Posterior cingulate gyrus (tissue), 11 donors: Measurements from ENCODE around the gene PDZRN4.
"Not testable (repeated sequence)": the region's sequence is repeated elsewhere in the genome, so short reads cannot be mapped to it uniquely, and the experiment has no call there.

Source experiments
- DNase-seq, 10 donors: peaks; one replicate each; pipeline versions ENCODE4 v3.0.0 to v3.0.0-alpha.2; 2020 to 2021; ENCODE audit warnings: mixed read lengths in 3 of 10
- intact Hi-C: fragments of 100-400 bp; cut with DNase I; formaldehyde crosslinking; loops from one replicate; pipeline ENCODE4 v1.15.1; 2023

PDZRN4 gene

GRCh38 chr12:41188058-41188840 lies at the start of gene PDZRN4:
Gene PDZRN4, plus strand, starts transcription at chr12:41188320.
- DNase-seq = peak in 6 of 10 donors; percentile 27 to 90 (median 64)
- intact Hi-C loops = no loop called here

DNA sequence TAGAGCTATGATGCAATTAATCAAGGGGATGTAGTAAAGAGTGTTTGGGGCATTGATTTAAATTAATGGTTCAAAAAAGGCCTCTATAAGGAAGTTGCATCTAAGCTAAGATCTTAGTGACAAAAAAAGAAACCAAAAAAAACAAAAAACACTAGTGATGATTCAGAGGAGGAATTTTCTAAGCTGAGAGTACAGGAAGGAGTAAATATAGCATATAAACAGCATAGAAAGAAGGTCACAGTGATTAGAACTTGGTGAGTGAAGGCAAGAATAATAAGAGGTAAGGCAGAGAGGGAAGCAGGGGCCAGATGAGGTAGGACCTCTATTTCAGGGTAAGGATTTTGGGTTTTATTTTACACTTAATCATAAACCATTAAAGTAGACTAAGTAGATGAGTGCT lies 48.0 kb upstream of the PDZRN4 start:
- intact Hi-C loops = no loop called here
- no peak for DNase-seq

GRCh38 chr12:41141104-41141503 lies 47.0 kb upstream of the PDZRN4 start:
- DNase-seq = no peak
- intact Hi-C loops = no loop called here

- DNase-seq = peak in 1 of 10 donors; percentile 55
- intact Hi-C loops = no loop called here
Measured at GRCh38 chr12:41142376-41142775, 45.7 kb upstream of the PDZRN4 start.

DNA sequence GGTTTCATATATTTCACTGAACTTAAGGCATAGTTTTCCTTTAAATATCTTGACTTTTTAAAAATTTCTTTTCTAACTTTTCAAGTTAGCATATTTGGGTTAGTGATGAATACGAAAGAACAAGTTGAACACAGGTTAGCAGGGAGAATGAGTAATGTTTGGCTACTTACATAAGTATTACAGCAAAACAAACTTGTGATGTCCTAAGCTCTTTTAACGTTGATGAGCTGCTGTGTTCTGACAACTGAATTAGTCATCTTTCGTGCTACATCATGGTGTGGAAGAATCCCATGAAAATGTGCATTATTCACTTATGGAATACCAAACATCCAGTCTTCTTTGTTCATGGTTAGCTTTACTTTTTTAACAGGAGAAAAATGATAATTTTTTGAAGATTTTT lies 36.3 kb upstream of the PDZRN4 start:
- DNase-seq = no peak
- intact Hi-C loops = no loop called here

DNA sequence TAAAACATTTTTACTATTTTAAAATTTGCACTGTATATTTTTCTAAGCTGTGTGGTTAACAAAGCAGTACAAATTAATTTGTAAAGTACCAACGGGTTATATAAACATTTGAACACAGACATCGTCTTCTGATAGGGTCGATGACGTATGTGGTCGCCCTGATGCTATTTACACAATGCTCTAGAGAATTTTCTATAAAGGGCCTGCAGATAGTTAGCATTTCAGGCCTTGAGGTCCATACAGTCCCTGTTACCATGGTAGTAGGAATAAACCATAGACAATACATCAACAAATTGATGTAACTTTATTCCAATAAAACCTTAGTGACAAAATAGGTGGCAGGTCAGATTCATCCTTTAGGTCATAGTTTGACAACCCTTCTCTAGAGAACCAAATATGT lies 25.7 kb upstream of the PDZRN4 start:
- intact Hi-C loops = no loop called here
- no peak for DNase-seq

- intact Hi-C loops = no loop called here
- DNase-seq = no peak
Measured at GRCh38 chr12:41167701-41168100, 20.4 kb upstream of the PDZRN4 start.

GRCh38 chr12:41174602-41175001 lies 13.5 kb upstream of the PDZRN4 start:
- no peak for DNase-seq
- intact Hi-C loops = no loop called here

GRCh38 chr12:41179507-41179906 lies 8.6 kb upstream of the PDZRN4 start:
- intact Hi-C loops = not testable (repeated sequence)

DNA sequence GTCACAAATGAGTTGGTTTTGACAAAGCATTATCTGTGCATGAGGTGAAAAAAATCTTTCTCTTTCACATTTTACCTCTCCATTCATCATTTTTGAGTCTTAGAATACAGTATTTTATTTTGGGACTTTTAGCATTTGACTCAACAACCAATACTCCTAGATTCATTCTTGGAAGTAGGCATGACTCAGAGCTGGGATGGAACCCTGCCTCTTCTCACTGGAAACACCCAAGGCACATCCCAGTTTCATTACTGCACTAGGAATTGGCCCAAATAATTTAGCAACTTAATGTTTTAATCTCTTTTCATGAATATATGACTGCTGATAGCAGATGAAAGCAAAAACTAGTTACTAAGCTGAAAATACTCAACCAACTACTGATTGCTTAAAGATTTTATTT lies 3.3 kb upstream of the PDZRN4 start:
- intact Hi-C loops = no loop called here
- DNase-seq = no peak

More at GRCh38 chr12:41179507-41179906, 8.6 kb upstream of the PDZRN4 start:
- DNase-seq = not testable (repeated sequence)

- intact Hi-C loops = no loop called here
Measured at GRCh38 chr12:41186026-41186425, 2.1 kb upstream of the PDZRN4 start.

DNA sequence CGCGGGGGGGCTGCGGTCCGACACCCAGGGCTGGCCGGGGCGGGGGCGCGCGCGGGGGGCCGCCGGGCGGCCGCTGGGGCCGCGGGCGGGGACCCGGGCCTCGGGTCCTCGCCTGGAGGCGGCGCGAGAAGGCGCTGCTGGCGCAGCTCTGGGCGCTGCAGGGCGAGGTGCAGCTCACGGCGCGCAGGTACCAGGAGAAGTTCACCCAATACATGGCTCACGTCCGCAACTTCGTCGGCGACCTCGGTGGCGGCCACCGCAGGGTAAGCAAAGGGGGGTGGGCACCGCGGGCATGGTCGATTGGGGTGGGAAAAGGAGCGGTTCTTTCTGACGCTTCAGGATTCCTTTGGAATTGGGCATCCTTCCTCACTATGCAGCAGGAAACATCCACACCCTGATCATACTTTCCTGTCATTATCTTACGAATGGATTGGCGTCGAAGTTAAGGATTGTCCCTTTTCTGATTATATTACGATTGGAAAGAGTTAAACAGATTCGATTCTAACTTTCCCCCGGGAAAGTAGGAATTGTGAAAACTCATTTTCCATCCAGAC lies 798 bp downstream of the PDZRN4 start:
- intact Hi-C loops = no loop called here
- DNase-seq = peak in 3 of 10 donors; percentile 35 to 79 (median 66)

More at GRCh38 chr12:41186026-41186425, 2.1 kb upstream of the PDZRN4 start:
- DNase-seq = no peak

GRCh38 chr12:41189395-41190251 lies 1.5 kb downstream of the PDZRN4 start:
- peak in 5 of 10 donors; percentile 16 to 80 (median 73) for DNase-seq
- intact Hi-C loops = no loop called here

- intact Hi-C loops = no loop called here
- DNase-seq = peak in 7 of 10 donors; percentile 34 to 89 (median 53)
Measured at GRCh38 chr12:41190338-41190737, 2.2 kb downstream of the PDZRN4 start.

DNA sequence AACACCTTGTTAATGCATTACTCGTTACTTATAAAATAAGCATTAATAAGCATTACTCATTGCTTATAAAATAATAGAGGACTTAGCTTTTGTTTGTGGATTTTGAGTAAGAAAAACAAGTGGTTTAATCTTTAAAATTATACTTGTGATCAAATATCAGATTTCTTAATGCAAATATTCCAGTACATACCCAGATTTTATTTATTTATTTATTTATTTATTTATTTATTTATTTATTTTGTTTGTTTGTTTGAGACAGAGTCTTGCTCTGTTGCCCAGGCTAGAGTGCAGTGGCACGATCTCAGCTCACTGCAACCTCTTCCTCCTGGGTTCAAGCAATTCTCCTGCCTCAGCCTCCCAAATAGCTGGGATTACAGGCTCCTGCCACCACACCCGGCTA lies 3.4 kb downstream of the PDZRN4 start:
- intact Hi-C loops, DNase-seq: not testable (repeated sequence)

DNA sequence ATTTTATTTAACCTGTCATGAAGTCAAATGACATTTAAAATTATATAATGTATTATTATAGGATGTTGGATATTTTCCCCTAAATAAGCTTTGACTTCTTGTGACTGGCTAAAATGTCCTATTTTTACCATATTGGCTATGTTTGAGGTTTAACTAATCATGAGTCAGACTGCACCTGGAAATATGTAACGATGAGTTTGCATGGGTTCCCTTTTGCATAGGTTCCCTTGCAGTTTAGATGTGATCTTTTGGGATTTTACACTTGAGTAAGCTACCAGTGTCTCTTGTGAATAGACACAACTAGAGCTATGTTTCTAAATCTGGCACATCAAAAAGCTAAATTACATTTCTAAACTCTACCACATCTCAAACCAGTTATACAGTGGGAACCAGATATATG lies 5.2 kb downstream of the PDZRN4 start:
- no peak for DNase-seq

DNA sequence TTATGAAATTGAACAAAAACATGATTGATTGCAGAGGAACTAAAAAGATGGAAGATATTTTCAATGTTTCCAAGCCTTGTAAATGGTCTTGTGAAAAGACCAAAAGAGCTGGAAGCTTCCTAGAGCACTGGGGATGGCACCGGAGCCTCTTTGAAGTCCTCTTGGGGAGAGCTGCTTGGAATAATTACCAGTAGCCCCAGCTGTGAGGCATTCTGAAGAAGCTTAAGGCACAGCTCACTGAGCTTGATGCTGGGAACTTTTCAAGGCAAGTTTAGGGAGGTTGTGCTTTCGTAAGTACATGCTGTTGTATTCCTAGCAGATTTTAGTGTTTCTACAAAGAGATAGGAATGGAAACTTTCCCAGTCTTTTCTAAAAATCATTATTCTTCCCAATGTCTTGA lies 13.9 kb downstream of the PDZRN4 start:
- intact Hi-C loops = no loop called here
- DNase-seq = no peak

More for the DNA sequence above, 5.2 kb downstream of the PDZRN4 start:
- intact Hi-C loops = no loop called here

DNA sequence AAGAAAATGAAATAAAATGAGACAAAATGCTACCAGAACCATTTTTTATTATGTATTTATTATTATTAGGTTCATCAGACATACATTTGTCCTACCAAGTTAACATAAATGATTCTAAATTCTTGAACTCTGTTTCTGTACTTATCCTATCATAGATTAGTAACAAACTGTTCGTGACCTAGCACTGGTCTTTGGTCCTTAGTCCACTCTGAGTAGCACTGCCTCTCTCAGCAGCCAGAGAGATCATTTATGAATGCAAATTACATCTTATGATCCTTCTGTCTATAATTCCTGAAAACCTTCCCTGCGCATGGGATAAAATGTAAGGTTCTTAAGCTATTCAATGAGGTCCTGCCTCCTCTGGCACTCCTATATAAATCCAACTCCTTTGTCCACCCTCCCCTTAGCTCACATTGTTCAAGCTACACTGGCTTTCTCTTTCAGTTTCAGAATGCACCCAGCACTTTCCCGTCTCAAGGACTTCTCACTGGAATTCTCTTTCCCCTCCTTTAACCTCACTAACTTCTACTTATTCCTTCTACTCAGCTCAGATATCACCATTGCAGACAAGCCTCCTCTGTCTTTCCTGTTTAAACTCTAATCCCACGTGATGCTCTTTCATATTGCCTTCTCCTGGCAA lies 17.1 kb downstream of the PDZRN4 start:
- no peak for DNase-seq
- intact Hi-C loops = no loop called here

DNA sequence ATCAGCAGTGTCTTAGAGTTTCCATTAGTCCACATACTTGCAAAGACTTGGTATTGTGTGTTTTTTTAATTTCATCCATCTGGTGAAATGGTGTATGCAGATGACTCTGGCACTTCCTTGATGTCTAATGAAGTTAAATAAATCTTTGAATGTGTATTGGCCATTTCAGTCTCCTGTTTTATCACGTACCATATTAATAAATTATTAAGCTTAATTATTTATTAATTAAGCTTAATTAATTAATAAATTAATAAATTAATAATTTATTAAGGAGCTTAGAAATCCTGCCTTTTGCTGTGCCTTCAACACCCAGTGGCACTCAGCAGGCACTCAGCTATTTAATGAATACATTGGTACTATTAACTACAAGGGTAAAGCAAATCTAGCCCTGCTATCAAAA lies 18.2 kb downstream of the PDZRN4 start:
- no peak for DNase-seq
- intact Hi-C loops = no loop called here

DNA sequence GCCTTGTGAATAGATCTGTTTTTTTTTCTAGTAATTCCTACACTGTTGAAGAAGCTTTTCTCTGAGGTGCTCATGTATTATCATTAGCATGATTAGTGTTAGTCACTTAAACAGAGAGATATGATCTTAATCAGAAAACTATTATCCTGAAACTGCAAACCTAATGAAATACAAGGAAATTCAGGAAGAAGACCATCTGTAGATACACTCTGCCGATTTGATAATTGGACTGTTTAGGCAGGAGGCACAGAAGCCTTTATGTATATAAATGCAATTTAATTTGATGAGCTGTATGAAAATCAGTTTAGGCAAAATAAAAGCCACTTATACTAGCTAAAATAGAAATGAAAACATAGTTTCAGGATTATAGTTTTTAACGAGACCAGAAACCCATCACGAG lies 23.3 kb downstream of the PDZRN4 start:
- DNase-seq = no peak
- intact Hi-C loops = no loop called here

GRCh38 chr12:41212625-41213024 lies 24.5 kb downstream of the PDZRN4 start:
- intact Hi-C loops = no loop called here
- no peak for DNase-seq
